Endothelial cell of umbilical vein (primary cell): ENCODE measurements around the gene CD40. TPM values are rescaled to one million over a fixed set of nuclear protein-coding genes. Genes with fewer than 3 reads are reported as not detected.

Experiments
- BruUV-seq: library from RNA; stranded (reverse); fragments of 400-500 nt; replicated peaks from 2 replicates; lab custom pipeline; 2021; lab: Mats Ljungman, UMichigan
- CTCF ChIA-PET: fragments of 300-600, 350-600 bp; sonication (Branson Sonifier 250); formaldehyde crosslinking; loops from one replicate; lab custom pipeline; 2021; ENCODE audit warnings: antibody characterized with exemption, inconsistent platforms; lab: Charles Lee
- POLR2A ChIA-PET: fragments of 300-600, 350-600 bp; sonication (Branson Sonifier 250); formaldehyde crosslinking; loops from one replicate; lab custom pipeline; 2021; ENCODE audit warnings: antibody characterized with exemption, inconsistent platforms; lab: Charles Lee
- DNase-seq: peaks from one replicate; pipeline ENCODE4 v3.0.0-alpha.2; 2011; ENCODE audit warnings: low read depth, low spot score
- FAIRE-seq: peaks from 2 replicates; lab custom pipeline; 2011; peaks lifted over from hg19 to GRCh38; lab: Jason Lieb, UNC
- H2AFZ ChIP-seq: 2 replicates; pipeline ENCODE4 v1.6.0; 2012; ENCODE audit warnings: low read depth, low read length, control low read depth, inconsistent platforms
- H3K27ac ChIP-seq: 2 replicates; pipeline ENCODE4 v1.5.1; 2011; ENCODE audit warnings: low read depth, mild to moderate bottlenecking, control low read depth, low read length, moderate library complexity; ENCODE audit not compliant: insufficient read depth
- H3K27me3 ChIP-seq, 2 experiments: 2 replicates each; pipeline versions ENCODE4 v1.6.0 to v1.6.1; 2011; ENCODE audit warnings: low read length in 2 of 2, mixed read lengths in 1 of 2; ENCODE audit not compliant: control insufficient read depth in 2 of 2, insufficient read depth in 2 of 2
- H3K36me3 ChIP-seq, 2 experiments: 2 replicates in 1 of 2; 3 replicates in 1 of 2; pipeline ENCODE4 v1.5.1; 2011; ENCODE audit warnings: low read length in 2 of 2, mild to moderate bottlenecking in 1 of 2, moderate library complexity in 1 of 2; ENCODE audit not compliant: control insufficient read depth in 2 of 2, insufficient read depth in 2 of 2; ENCODE audit errors: extremely low read depth in 1 of 2
- H3K4me1 ChIP-seq: 3 replicates; pipeline ENCODE4 v1.5.1; 2011; ENCODE audit warnings: mild to moderate bottlenecking, low read length; ENCODE audit not compliant: control insufficient read depth, insufficient read depth; ENCODE audit errors: extremely low read depth
- H3K4me2 ChIP-seq: 2 replicates; pipeline ENCODE4 v1.6.1; 2011; ENCODE audit warnings: low read length, control low read depth, mixed read lengths; ENCODE audit not compliant: insufficient read depth
- H3K4me3 ChIP-seq, 3 experiments: fragments of 200-600 bp in 1 of 3; sonication (generic), shearing (Covaris generic) in 1 of 3; replicated peaks in 1 of 3; 2 replicates each; pipeline ENCODE4 v1.5.1; 2011 to 2016; ENCODE audit warnings: control low read depth in 3 of 3, low read length in 3 of 3, mild to moderate bottlenecking in 2 of 3, inconsistent platforms in 1 of 3, low read depth in 1 of 3, moderate library complexity in 1 of 3; ENCODE audit not compliant: insufficient read depth in 1 of 3
- H3K79me2 ChIP-seq: 2 replicates; pipeline ENCODE4 v1.6.0; 2012; ENCODE audit warnings: low read length, inconsistent platforms; ENCODE audit not compliant: control insufficient read depth, insufficient read depth
- H3K9ac ChIP-seq: replicated peaks from 2 replicates; pipeline ENCODE3; 2011; ENCODE audit warnings: low read length, control low read depth; ENCODE audit not compliant: insufficient read depth; ENCODE audit errors: extremely low read depth
- H3K9me1 ChIP-seq: replicated peaks from 3 replicates; pipeline ENCODE4 v1.6.0; 2011; ENCODE audit warnings: mild to moderate bottlenecking, low read length; ENCODE audit not compliant: control insufficient read depth, insufficient read depth; ENCODE audit errors: extremely low read depth
- H3K9me3 ChIP-seq: replicated peaks from 2 replicates; pipeline ENCODE4 v1.5.1; 2012; ENCODE audit warnings: low read length, inconsistent platforms; ENCODE audit not compliant: control insufficient read depth, insufficient read depth
- H4K20me1 ChIP-seq: replicated peaks from 2 replicates; pipeline ENCODE3; 2011; ENCODE audit warnings: mild to moderate bottlenecking, low read length; ENCODE audit not compliant: control insufficient read depth, insufficient read depth; ENCODE audit errors: extremely low read depth
- EZH2 ChIP-seq: IDR thresholded peaks from 2 replicates; pipeline ENCODE4 v1.6.1; 2012; ENCODE audit warnings: borderline replicate concordance, low read depth, mild to moderate bottlenecking, moderate library complexity, low read length, inconsistent platforms; ENCODE audit not compliant: severe bottlenecking
- FOS ChIP-seq: IDR thresholded peaks from 2 replicates; pipeline ENCODE4 v1.6.1; 2011; ENCODE audit warnings: mild to moderate bottlenecking, low read length, moderate library complexity, borderline replicate concordance; ENCODE audit not compliant: insufficient read depth
- GATA2 ChIP-seq: IDR thresholded peaks from 2 replicates; pipeline ENCODE4 v1.7.0; 2011; ENCODE audit warnings: low read depth, mild to moderate bottlenecking, moderate library complexity, mixed read lengths, low read length; ENCODE audit not compliant: insufficient read length, insufficient read depth
- JUN ChIP-seq: IDR thresholded peaks from 2 replicates; pipeline ENCODE4 v1.6.1; 2011; ENCODE audit warnings: borderline replicate concordance, low read depth; ENCODE audit not compliant: insufficient read length, insufficient read depth
- MYC ChIP-seq: IDR thresholded peaks from one replicate; pipeline ENCODE4 v1.6.1; 2011; ENCODE audit warnings: mild to moderate bottlenecking, low read depth, low read length
- POLR2A ChIP-seq: IDR thresholded peaks from 2 replicates; pipeline ENCODE4 v1.6.1; 2012; ENCODE audit warnings: low read depth, mild to moderate bottlenecking, control low read depth, low read length
- POLR2AphosphoS5 ChIP-seq: IDR thresholded peaks from 2 replicates; pipeline ENCODE4 v1.6.1; 2012; ENCODE audit warnings: low read depth, mild to moderate bottlenecking, control low read depth, low read length, moderate library complexity; ENCODE audit not compliant: insufficient read depth
- dilution Hi-C: fragments of 300-500 bp; cut with MboI; formaldehyde crosslinking; loops from one replicate; pipeline ENCODE4 v1.15.0; 2019; ENCODE audit warnings: low sequenced_read_pairs; ENCODE audit not compliant: extremely low pct_ligation_motif_present
- intact Hi-C: fragments of 100-400 bp; cut with micrococcal nuclease; formaldehyde crosslinking; loops from one replicate; pipeline ENCODE4 v1.10.0; 2022
- polyA plus RNA-seq, 4 experiments: library from polyadenylated mRNA; depleted of rRNA in 3 of 4; stranded (reverse) in 3 of 4; unstranded in 1 of 4; fragments of >200 nt; gene quantifications; 2 replicates each; pipeline versions ENCODE4 v1.2.1 to v1.2.3, GENCODE V29; 2011 to 2012; ENCODE audit warnings: missing spikeins in 1 of 4
- total RNA-seq: library from RNA; stranded (reverse); gene quantifications from 2 replicates; pipeline ENCODE4 v1.2.3, GENCODE V29; 2021
- TF ChIP-seq, protein P1 (sequence below), 2 donors: IDR thresholded peaks; 1 replicate in 1 of 2; 2 replicates in 1 of 2; pipeline ENCODE4 v1.5.1; 2011; ENCODE audit warnings: low read length in 2 of 2, mild to moderate bottlenecking in 2 of 2, moderate library complexity in 2 of 2, control low read depth in 1 of 2, inconsistent platforms in 1 of 2, low read depth in 1 of 2; ENCODE audit not compliant: insufficient read depth in 1 of 2; ENCODE audit errors: extremely low read depth in 1 of 2
- TF ChIP-seq, protein P2 (sequence below): IDR thresholded peaks from 2 replicates; pipeline ENCODE4 v1.6.1; 2011; ENCODE audit not compliant: insufficient read depth, insufficient read length

CD40 gene
- total and polyA plus RNA-seq, 2 donors (not counting 3 experiments of a cell fraction or from before 2014, with no cell fraction given) = 36.6 to 38.3 TPM

DNA sequence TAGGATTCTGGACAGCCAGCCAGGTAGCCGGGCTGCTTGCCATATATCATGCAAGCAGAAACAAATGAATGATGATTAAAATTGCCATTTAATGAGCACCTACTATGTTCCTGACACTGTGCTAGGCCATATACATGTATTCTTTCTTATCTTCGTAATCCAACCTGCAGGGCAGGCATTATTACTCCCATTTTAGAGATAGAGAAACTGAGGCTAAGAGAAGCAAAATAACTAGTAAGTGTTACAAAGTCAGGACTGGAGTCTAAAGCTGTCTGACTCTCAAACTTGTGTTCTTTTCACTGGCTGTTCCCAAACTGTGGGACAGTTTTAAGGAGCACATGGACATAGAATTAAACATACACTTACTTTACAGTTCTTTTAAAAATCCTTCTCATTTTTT is 2.0 kb downstream of the CD40 start:
- CTCF ChIA-PET = interaction anchor here (0.9 to 2.1 kb wide), 4 partner anchors 9 to 229 kb away, joined by 3 to 8 read pairs (median 4); no protein-coding TSS in a partner anchor
- Histone ChIP-seq H3K9ac (no peak overlapping the region), H3K27ac (no peak overlapping the region), H3K9me3 (no peaks in the 10 kb centered on the region), H3K4me2 (no peak overlapping the region), H3K36me3 (peaks cover 0 to 12% of the 10 kb centered on the region in 2 experiments), H3K4me1 (peaks cover 28% of the 10 kb centered on the region), H3K4me3 (no peak overlapping the region), H3K9me1 (no peaks in the 10 kb centered on the region), H3K79me2 (no peaks in the 10 kb centered on the region), H3K27me3 (peaks cover 0 to 2% of the 10 kb centered on the region in 2 experiments), H2AFZ (no peak overlapping the region), H4K20me1 (no peaks in the 10 kb centered on the region)
- DNase-seq = no peak
- dilution Hi-C loops = no loop called here
- intact Hi-C loops = no loop called here
- no TSS peak for BruUV-seq
- no peak for TF ChIP-seq FOS
- no peak for TF ChIP-seq POLR2AphosphoS5
- TF ChIP-seq MYC = no peak
- no peak for TF ChIP-seq GATA2
- TF ChIP-seq POLR2A = no peak
- no peak for TF ChIP-seq EZH2
- TF ChIP-seq, protein P1, sequence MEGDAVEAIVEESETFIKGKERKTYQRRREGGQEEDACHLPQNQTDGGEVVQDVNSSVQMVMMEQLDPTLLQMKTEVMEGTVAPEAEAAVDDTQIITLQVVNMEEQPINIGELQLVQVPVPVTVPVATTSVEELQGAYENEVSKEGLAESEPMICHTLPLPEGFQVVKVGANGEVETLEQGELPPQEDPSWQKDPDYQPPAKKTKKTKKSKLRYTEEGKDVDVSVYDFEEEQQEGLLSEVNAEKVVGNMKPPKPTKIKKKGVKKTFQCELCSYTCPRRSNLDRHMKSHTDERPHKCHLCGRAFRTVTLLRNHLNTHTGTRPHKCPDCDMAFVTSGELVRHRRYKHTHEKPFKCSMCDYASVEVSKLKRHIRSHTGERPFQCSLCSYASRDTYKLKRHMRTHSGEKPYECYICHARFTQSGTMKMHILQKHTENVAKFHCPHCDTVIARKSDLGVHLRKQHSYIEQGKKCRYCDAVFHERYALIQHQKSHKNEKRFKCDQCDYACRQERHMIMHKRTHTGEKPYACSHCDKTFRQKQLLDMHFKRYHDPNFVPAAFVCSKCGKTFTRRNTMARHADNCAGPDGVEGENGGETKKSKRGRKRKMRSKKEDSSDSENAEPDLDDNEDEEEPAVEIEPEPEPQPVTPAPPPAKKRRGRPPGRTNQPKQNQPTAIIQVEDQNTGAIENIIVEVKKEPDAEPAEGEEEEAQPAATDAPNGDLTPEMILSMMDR (IDR thresholded peaks at IDR 0.05; ENCODE audit: extremely low read depth in 1 of 2, insufficient read depth in 1 of 2, low read depth in 1 of 2, low read length in 2 of 2) = no peak
- TF ChIP-seq JUN = no peak
- TF ChIP-seq, protein P2, sequence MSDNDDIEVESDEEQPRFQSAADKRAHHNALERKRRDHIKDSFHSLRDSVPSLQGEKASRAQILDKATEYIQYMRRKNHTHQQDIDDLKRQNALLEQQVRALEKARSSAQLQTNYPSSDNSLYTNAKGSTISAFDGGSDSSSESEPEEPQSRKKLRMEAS = no peak
- POLR2A ChIA-PET = no interaction called here
- FAIRE-seq = no peak
